SH-SY5Y (cell line): ENCODE data around the gene VAT1L.

Experiments
- GATA2 ChIP-seq: IDR thresholded peaks from 2 replicates; pipeline ENCODE4 v1.6.1; 2011; ENCODE audit warnings: mild to moderate bottlenecking, low read depth, low read length
- GATA3 ChIP-seq: IDR thresholded peaks from 2 replicates; pipeline ENCODE4 v1.6.1; 2011; ENCODE audit warnings: low read depth, mild to moderate bottlenecking, low read length, moderate library complexity

GRCh38 chr16:77897831-77898605 lies 109.7 kb downstream of the VAT1L start:
- TF ChIP-seq GATA2 (no peak), GATA3 (no peak)
